ENCODE data around the gene TEX51. TPM values are rescaled to one million over a fixed set of nuclear protein-coding genes. Genes with fewer than 3 reads are reported as not detected.

The TEX51 gene
- total and polyA plus RNA-seq, 2 donors (not counting 3 experiments of a cell fraction or from before 2014, with no cell fraction given), result not detected

- intact Hi-C loops (cut with micrococcal nuclease) (no loop called here), dilution Hi-C loops (cut with MboI; ENCODE audit: extremely low pct_ligation_motif_present, low sequenced_read_pairs) (no loop called here)
- TF ChIP-seq GATA2 (IDR thresholded peaks at IDR 0.05; ENCODE audit: insufficient read depth, insufficient read length, low read depth, low read length) (no peak), EZH2 (IDR thresholded peaks at IDR 0.05; ENCODE audit: borderline replicate concordance, low read depth, low read length, severe bottlenecking) (no peak), JUN (IDR thresholded peaks at IDR 0.05; ENCODE audit: borderline replicate concordance, insufficient read depth, insufficient read length, low read depth) (no peak), POLR2A (IDR thresholded peaks at IDR 0.05; ENCODE audit: low read depth, low read length) (no peak), POLR2AphosphoS5 (IDR thresholded peaks at IDR 0.05; ENCODE audit: insufficient read depth, low read depth, low read length) (no peak), CTCF (IDR thresholded peaks at IDR 0.05; ENCODE audit: extremely low read depth in 1 of 2, insufficient read depth in 1 of 2, low read depth in 1 of 2, low read length in 2 of 2) (no peak), FOS (IDR thresholded peaks at IDR 0.05; ENCODE audit: borderline replicate concordance, insufficient read depth, low read length) (no peak)
- FAIRE-seq (no peak), DNase-seq (ENCODE audit: low read depth, low spot score) (no peak)
- ChIA-PET CTCF (no interaction called here), POLR2A (no interaction called here)
- Histone ChIP-seq H3K9me3 (replicated peaks; ENCODE audit: control insufficient read depth, insufficient read depth, low read length) (no peaks in the 10 kb centered on the region), H3K4me3 (replicated peaks in 1 of 3; ENCODE audit: insufficient read depth in 1 of 3, low read depth in 1 of 3, low read length in 3 of 3) (no peak overlapping the region), H2AFZ (ENCODE audit: low read depth, low read length) (no peak overlapping the region), H3K79me2 (ENCODE audit: control insufficient read depth, insufficient read depth, low read length) (no peaks in the 10 kb centered on the region), H4K20me1 (replicated peaks; ENCODE audit: control insufficient read depth, extremely low read depth, insufficient read depth, low read length) (no peaks in the 10 kb centered on the region), H3K27ac (ENCODE audit: insufficient read depth, low read depth, low read length) (no peak overlapping the region), H3K4me1 (ENCODE audit: control insufficient read depth, extremely low read depth, insufficient read depth, low read length) (no peaks in the 10 kb centered on the region), H3K36me3 (ENCODE audit: control insufficient read depth in 2 of 2, extremely low read depth in 1 of 2, insufficient read depth in 2 of 2, low read length in 2 of 2) (no peaks in the 10 kb centered on the region), H3K4me2 (ENCODE audit: insufficient read depth, low read length) (no peak overlapping the region), H3K9me1 (replicated peaks; ENCODE audit: control insufficient read depth, extremely low read depth, insufficient read depth, low read length) (no peaks in the 10 kb centered on the region), H3K27me3 (ENCODE audit: control insufficient read depth in 2 of 2, insufficient read depth in 2 of 2, low read length in 2 of 2) (no peaks in the 10 kb centered on the region), H3K9ac (replicated peaks; ENCODE audit: extremely low read depth, insufficient read depth, low read length) (no peak overlapping the region)
- no TSS peak for BruUV-seq (replicated peaks)
Observed at GRCh38 chr2:126949775-126950174, 51.1 kb downstream of the TEX51 start.

Measured in endothelial cell of umbilical vein (primary cell).